ENCODE results near the gene KICS2.

DNA sequence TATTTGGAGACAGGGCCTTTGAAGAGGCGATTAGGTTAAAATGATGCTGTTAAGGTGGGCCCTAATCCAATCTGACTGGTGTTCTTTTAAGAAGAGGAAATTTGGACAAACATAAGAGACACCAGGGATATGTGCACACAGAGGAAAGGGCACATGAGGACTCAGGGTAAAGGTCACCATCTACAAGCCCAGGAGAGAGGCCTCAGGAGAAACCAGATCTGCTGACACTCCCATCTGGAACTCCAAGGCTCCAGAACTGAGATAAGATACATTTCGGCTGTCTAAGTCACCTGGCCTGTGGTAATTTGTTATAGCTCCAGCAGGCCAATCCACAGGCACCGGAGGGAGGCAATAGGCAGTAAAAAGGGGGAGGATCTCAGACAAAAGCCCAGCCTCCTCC lies 48.6 kb downstream of the KICS2 start:
- TF ChIP-seq CTCF (conservative IDR thresholded peaks at IDR 0.05) (no peak), EZH2 (IDR thresholded peaks at IDR 0.05; ENCODE audit: low read depth) (no peak)

Data from PC-9 (cell line).